Measurements from ENCODE around the gene PRDM16. TPM values are rescaled to one million over a fixed set of nuclear protein-coding genes. Genes with fewer than 3 reads are reported as not detected.

The PRDM16 gene
- total and polyA plus RNA-seq, 2 of the 13 experiments (the other 11 are each of a cell fraction or from before 2014, with no cell fraction given) = 0.15 to 0.81 TPM

GRCh38 chr1:3470650-3471355 lies 401.8 kb downstream of the PRDM16 start (continued):
- no peak for TF ChIP-seq RXRA (CRISPR knock-in tag; IDR thresholded peaks at IDR 0.05)
- TF ChIP-seq ZNF646 (CRISPR knock-in tag; IDR thresholded peaks at IDR 0.05) = peak; percentile 68; the same call in 1 of the 2 replicates
- peak; percentile 48; the same call in 1 of the 2 replicates for TF ChIP-seq ZSCAN21 (CRISPR knock-in tag; IDR thresholded peaks at IDR 0.05; ENCODE audit: borderline replicate concordance)
- TF ChIP-seq TBX3 (IDR thresholded peaks at IDR 0.05; ENCODE audit: borderline replicate concordance) = no peak
- no peak for TF ChIP-seq NCOA5 (CRISPR knock-in tag; IDR thresholded peaks at IDR 0.05)
- 0 out of 2 replicates have a peak, but pooled peaks have one; percentile 59 for TF ChIP-seq ZNF776 (CRISPR knock-in tag; IDR thresholded peaks at IDR 0.05)
- no peak for TF ChIP-seq HMG20A (CRISPR knock-in tag; IDR thresholded peaks at IDR 0.05; ENCODE audit: borderline replicate concordance)
- no peak for TF ChIP-seq NBN (conservative IDR thresholded peaks at IDR 0.05)
- TF ChIP-seq ZNF549 (CRISPR knock-in tag; IDR thresholded peaks at IDR 0.05) = no peak
- TF ChIP-seq WIZ (CRISPR knock-in tag; IDR thresholded peaks at IDR 0.05) = no peak
- TF ChIP-seq HNRNPLL (IDR thresholded peaks at IDR 0.05; ENCODE audit: low read depth, low read length, poor library complexity, severe bottlenecking) = no peak
- no peak for TF ChIP-seq MYNN (CRISPR knock-in tag; IDR thresholded peaks at IDR 0.05; ENCODE audit: low read depth)
- no peak for TF ChIP-seq PBX2 (CRISPR knock-in tag; IDR thresholded peaks at IDR 0.05)
- no peak for TF ChIP-seq KLF11 (CRISPR knock-in tag; IDR thresholded peaks at IDR 0.05)
- TF ChIP-seq CENPT (CRISPR knock-in tag; IDR thresholded peaks at IDR 0.05; ENCODE audit: low read depth) = 0 out of 2 replicates have a peak, but pooled peaks have one; percentile 23
- no peak for TF ChIP-seq NCOA1 (CRISPR knock-in tag; IDR thresholded peaks at IDR 0.05)
- no peak for TF ChIP-seq SMYD3 (CRISPR knock-in tag; IDR thresholded peaks at IDR 0.05)
- no peak for TF ChIP-seq ZNF792 (CRISPR knock-in tag; IDR thresholded peaks at IDR 0.05)
- TF ChIP-seq PRDM4 (CRISPR knock-in tag; IDR thresholded peaks at IDR 0.05; ENCODE audit: borderline replicate concordance) = no peak
- TF ChIP-seq ZBTB1 (CRISPR knock-in tag; IDR thresholded peaks at IDR 0.05; ENCODE audit: borderline replicate concordance) = no peak
- TF ChIP-seq CENPBD1 (CRISPR knock-in tag; IDR thresholded peaks at IDR 0.05; ENCODE audit: borderline replicate concordance, low read depth) = no peak
